NCI-H2196 treated with DMSO at 0.1 percent for 48 hours (cell line): ENCODE measurements around the gene ARHGAP8.

Experiments
- DNase-seq: peaks from one replicate; lab custom pipeline; 2025; ENCODE audit not compliant: unreplicated experiment; lab: John Stamatoyannopoulos, UW

Gene ARHGAP8

GRCh38 chr22:44724859-44725258 lies 27.5 kb upstream of the ARHGAP8 start:
- DNase-seq = no peak

GRCh38 chr22:44726439-44726838 lies 25.9 kb upstream of the ARHGAP8 start:
- DNase-seq = no peak

- no peak for DNase-seq
Observed at GRCh38 chr22:44727148-44727547, 25.2 kb upstream of the ARHGAP8 start.

- no peak for DNase-seq
Observed at GRCh38 chr22:44727709-44728108, 24.7 kb upstream of the ARHGAP8 start.

- DNase-seq = no peak
Observed at GRCh38 chr22:44728761-44729324, 23.5 kb upstream of the ARHGAP8 start.

GRCh38 chr22:44729391-44730021 lies 22.9 kb upstream of the ARHGAP8 start:
- no peak for DNase-seq

GRCh38 chr22:44730022-44730393 lies 22.4 kb upstream of the ARHGAP8 start:
- DNase-seq = no peak

- no peak for DNase-seq
Observed at GRCh38 chr22:44730490-44731356, 21.7 kb upstream of the ARHGAP8 start.

GRCh38 chr22:44731357-44731970 lies 20.9 kb upstream of the ARHGAP8 start:
- no peak for DNase-seq

GRCh38 chr22:44732017-44732561 lies 20.3 kb upstream of the ARHGAP8 start:
- DNase-seq = no peak

- no peak for DNase-seq
Observed at GRCh38 chr22:44732661-44733060, 19.7 kb upstream of the ARHGAP8 start.

- DNase-seq = no peak
Observed at GRCh38 chr22:44733426-44734106, 18.8 kb upstream of the ARHGAP8 start.

GRCh38 chr22:44734278-44734677 lies 18.1 kb upstream of the ARHGAP8 start:
- no peak for DNase-seq

GRCh38 chr22:44734801-44735517 lies 17.4 kb upstream of the ARHGAP8 start:
- DNase-seq = no peak

GRCh38 chr22:44735518-44736428 lies 16.6 kb upstream of the ARHGAP8 start:
- DNase-seq = no peak

- no peak for DNase-seq
Observed at GRCh38 chr22:44736581-44737405, 15.6 kb upstream of the ARHGAP8 start.

GRCh38 chr22:44737406-44738346 lies 14.7 kb upstream of the ARHGAP8 start:
- no peak for DNase-seq
